GM23338 (cell line): Measurements from ENCODE around the gene KLF18. TPM values are rescaled to one million over a fixed set of nuclear protein-coding genes. Genes with fewer than 3 reads are reported as not detected.
"Not testable (repeated sequence)": the region's sequence is repeated elsewhere in the genome, so short reads cannot be mapped to it uniquely, and the experiment has no call there.

ENCODE experiments used
- ATAC-seq: fragments of 200-7000 bp; cut with Tn5 transposase; 3 replicates; pipeline ENCODE4 v1.9.1; 2020
- DNase-seq: peaks from one replicate; pipeline ENCODE4 v3.0.0-alpha.2; 2015; ENCODE audit warnings: low spot score
- H2AFZ ChIP-seq: fragments of 200-600 bp; sonication (generic); 2 replicates; pipeline ENCODE4 v1.8.0; 2016; ENCODE audit warnings: antibody characterized with exemption, mild to moderate bottlenecking, moderate library complexity
- H3F3A ChIP-seq: fragments of 200-600 bp; sonication (generic); replicated peaks from 2 replicates; pipeline ENCODE4 v1.8.0; 2017; ENCODE audit warnings: antibody characterized with exemption, mixed run types, low read depth
- H3K27ac ChIP-seq: fragments of 200-600 bp; sonication (generic); 2 replicates; pipeline ENCODE4 v1.6.1; 2016; ENCODE audit warnings: low read depth
- H3K27me3 ChIP-seq: fragments of 200-600 bp; sonication (generic); 2 replicates; pipeline ENCODE4 v1.8.0; 2016; ENCODE audit warnings: mild to moderate bottlenecking, mixed run types, moderate library complexity; ENCODE audit not compliant: insufficient read depth
- H3K36me3 ChIP-seq: fragments of 200-600 bp; sonication (generic); 2 replicates; pipeline ENCODE4 v1.8.0; 2016; ENCODE audit warnings: mild to moderate bottlenecking; ENCODE audit not compliant: insufficient read depth
- H3K4me1 ChIP-seq: fragments of 200-600 bp; sonication (generic); 2 replicates; pipeline ENCODE4 v1.8.0; 2016; ENCODE audit warnings: mild to moderate bottlenecking, moderate library complexity; ENCODE audit not compliant: insufficient read depth
- H3K4me2 ChIP-seq: fragments of 200-600 bp; sonication (generic); 2 replicates; pipeline ENCODE4 v1.7.1; 2017; ENCODE audit warnings: mixed run types
- H3K4me3 ChIP-seq: fragments of 200-600 bp; sonication (generic); 2 replicates; pipeline ENCODE4 v1.6.1; 2016; ENCODE audit warnings: mixed run types
- H3K79me2 ChIP-seq: fragments of 200-600 bp; sonication (generic); replicated peaks from 2 replicates; pipeline ENCODE4 v1.8.0; 2017; ENCODE audit warnings: mild to moderate bottlenecking; ENCODE audit not compliant: insufficient read depth
- H3K9me2 ChIP-seq: fragments of 200-600 bp; sonication (generic); 2 replicates; pipeline ENCODE4 v1.8.0; 2017; ENCODE audit not compliant: insufficient read depth
- H4K20me1 ChIP-seq: fragments of 200-600 bp; sonication (generic); replicated peaks from 2 replicates; pipeline ENCODE4 v1.8.0; 2017; ENCODE audit warnings: mild to moderate bottlenecking; ENCODE audit not compliant: insufficient read depth
- H3K27ac Mint-ChIP-seq: 2 replicates; pipeline ENCODE4 v1.8.0; 2020; ENCODE audit warnings: inconsistent platforms, mild to moderate bottlenecking, moderate library complexity, mixed read lengths
- H3K27me3 Mint-ChIP-seq: 3 replicates; pipeline ENCODE4 v1.8.0; 2022; ENCODE audit warnings: low read depth, mild to moderate bottlenecking, moderate library complexity, mixed read lengths, inconsistent platforms; ENCODE audit not compliant: insufficient read depth, poor library complexity
- H3K36me3 Mint-ChIP-seq: 3 replicates; pipeline ENCODE4 v1.8.0; 2021; ENCODE audit warnings: low read depth, mild to moderate bottlenecking, inconsistent platforms, moderate library complexity, mixed read lengths
- H3K4me1 Mint-ChIP-seq: 3 replicates; pipeline ENCODE4 v1.8.0; 2020; ENCODE audit warnings: mild to moderate bottlenecking, inconsistent platforms, mixed read lengths
- H3K4me3 Mint-ChIP-seq: 3 replicates; pipeline ENCODE4 v1.8.0; 2021; ENCODE audit warnings: moderate library complexity, mild to moderate bottlenecking, inconsistent platforms, mixed read lengths
- H3K9me3 Mint-ChIP-seq: 3 replicates; pipeline ENCODE4 v1.8.0; 2020; ENCODE audit warnings: moderate library complexity, mild to moderate bottlenecking, inconsistent platforms, mixed read lengths
- EZH2 ChIP-seq: fragments of 200-600 bp; sonication (generic); IDR thresholded peaks from one replicate; pipeline ENCODE4 v1.8.0; 2017; ENCODE audit warnings: antibody characterized with exemption, mild to moderate bottlenecking, low read depth; ENCODE audit not compliant: unreplicated experiment
- EZH2phosphoT487 ChIP-seq: fragments of 200-600 bp; sonication (generic); IDR thresholded peaks from one replicate; pipeline ENCODE4 v1.8.1; 2018; ENCODE audit warnings: antibody characterized with exemption; ENCODE audit not compliant: unreplicated experiment
- JUNB ChIP-seq: IDR thresholded peaks from one replicate; pipeline ENCODE4 v1.6.1; 2016; ENCODE audit warnings: antibody characterized with exemption; ENCODE audit not compliant: unreplicated experiment
- NANOG ChIP-seq: IDR thresholded peaks from 2 replicates; pipeline ENCODE4 v1.6.1; 2016; ENCODE audit warnings: antibody characterized with exemption, borderline replicate concordance
- POLR2AphosphoS5 ChIP-seq: IDR thresholded peaks from 2 replicates; pipeline ENCODE4 v1.6.1; 2016; ENCODE audit warnings: antibody characterized with exemption, low read depth
- ZNF331 ChIP-seq: fragments of 250-450 bp; sonication (Bioruptor Pico); IDR thresholded peaks from 2 replicates; pipeline ENCODE4 v1.5.0; 2020; ENCODE audit warnings: low read depth, mild to moderate bottlenecking, moderate library complexity
- polyA plus RNA-seq: library from polyadenylated mRNA; unstranded; fragments of >200 nt; fragmentation: Nextera tagmentation; extraction: Ambion mirVana; gene quantifications from 2 replicates; pipeline ENCODE4 v1.2.1, GENCODE V29; 2016
- total RNA-seq: library from RNA; depleted of rRNA; stranded (reverse); fragments of >200 nt; shearing (Covaris generic); gene quantifications from 2 replicates; pipeline ENCODE4 v1.2.3, GENCODE V29; 2014
- TF ChIP-seq, protein P1 (sequence below), 2 experiments: fragments of 200-600 bp in 1 of 2; sonication (generic) in 1 of 2; conservative IDR thresholded peaks; 2 replicates each; pipeline versions ENCODE4 v1.5.1 to v1.6.1; 2016 to 2017; ENCODE audit warnings: antibody characterized with exemption in 2 of 2, low read depth in 2 of 2, mild to moderate bottlenecking in 2 of 2, moderate library complexity in 1 of 2
- TF ChIP-seq, protein P2 (sequence below): IDR thresholded peaks from one replicate; pipeline ENCODE4 v1.6.1; 2018; ENCODE audit warnings: antibody characterized with exemption; ENCODE audit not compliant: unreplicated experiment

Gene KLF18
- total and polyA plus RNA-seq, 2 experiments from 2014 or later: 0.35 TPM; not detected in 1

DNA sequence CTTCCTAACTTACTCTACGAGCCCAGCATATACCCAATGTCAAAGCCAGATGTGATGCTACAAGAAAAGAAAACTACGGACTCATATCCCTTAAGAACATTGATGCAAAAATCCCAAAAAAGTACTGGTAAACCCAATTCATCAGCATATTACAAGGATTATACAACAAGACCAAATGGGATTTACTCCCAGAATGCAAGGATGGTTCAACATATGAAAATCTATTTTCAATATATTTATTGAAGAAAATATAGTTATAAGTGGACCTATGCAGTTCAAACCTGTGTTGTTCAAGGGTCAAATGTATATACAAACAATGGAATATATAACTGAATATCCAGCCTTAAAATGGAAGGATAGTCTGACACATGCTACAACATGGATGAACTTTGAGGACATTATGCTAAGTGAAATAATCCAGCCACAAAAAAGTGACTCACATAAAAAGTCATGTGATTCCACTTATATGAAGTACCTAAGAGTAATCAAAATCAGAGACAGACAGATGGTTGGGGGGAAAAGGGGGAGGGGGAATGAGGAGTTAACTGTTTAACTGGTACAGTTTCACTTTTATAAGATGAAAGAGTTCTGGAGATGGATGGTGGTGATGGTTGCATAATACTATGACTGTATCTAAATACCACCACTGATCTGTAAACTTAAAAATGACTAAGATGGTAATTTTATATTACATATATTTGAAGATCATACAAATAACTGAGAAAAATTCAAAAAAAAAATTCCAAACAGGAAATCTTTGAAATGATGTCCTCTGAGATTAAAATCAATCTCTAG lies 3.7 kb upstream of the KLF18 start:
- no peak overlapping the region for H3K4me3 Mint-ChIP-seq
- no peak for ATAC-seq

DNA sequence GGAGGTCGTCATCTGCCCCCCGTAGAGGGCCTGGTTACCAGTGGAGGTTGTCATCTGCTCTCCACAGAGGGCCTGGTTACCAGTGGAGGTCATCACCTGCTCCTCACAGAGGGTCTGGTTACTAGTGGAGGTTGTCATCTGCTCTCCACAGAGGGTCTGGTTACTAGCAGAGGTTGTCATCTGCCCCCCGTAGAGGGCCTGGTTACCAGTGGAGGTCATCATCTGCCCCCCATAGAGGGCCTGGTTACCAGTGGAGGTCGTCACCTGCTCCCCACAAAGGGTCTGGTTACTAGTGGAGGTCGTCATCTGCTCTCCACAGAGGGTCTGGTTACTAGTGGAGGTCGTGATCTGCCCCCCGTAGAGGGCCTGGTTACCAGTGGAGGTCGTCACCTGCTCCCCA lies 1.9 kb downstream of the KLF18 start:
- H3K36me3 Mint-ChIP-seq, H3K27ac ChIP-seq, H3K4me3 Mint-ChIP-seq, H3K27ac Mint-ChIP-seq, H3K4me1 ChIP-seq, H3K27me3 Mint-ChIP-seq, ATAC-seq, H3K27me3 ChIP-seq, H3K4me3 ChIP-seq, H3K4me1 Mint-ChIP-seq, H3F3A ChIP-seq, H3K9me3 Mint-ChIP-seq, H3K4me2 ChIP-seq, H3K79me2 ChIP-seq, H4K20me1 ChIP-seq, H2AFZ ChIP-seq, H3K36me3 ChIP-seq, DNase-seq: not testable (repeated sequence)
- H3K9me2 ChIP-seq: peaks cover 12% of the 10 kb centered on the region; the same call in 1 of the 2 replicates

More for the DNA sequence above, 3.7 kb upstream of the KLF18 start:
- Histone ChIP-seq H3K4me2 (no peak overlapping the region), H3K9me2 (peaks cover 12% of the 10 kb centered on the region; the same call in 1 of the 2 replicates), H3K4me1 (no peaks in the 10 kb centered on the region; the same call in 1 of the 2 replicates), H4K20me1 (no peaks in the 10 kb centered on the region), H3K79me2 (no peaks in the 10 kb centered on the region), H3K27me3 (no peaks in the 10 kb centered on the region), H3K36me3 (no peaks in the 10 kb centered on the region), H2AFZ (no peak overlapping the region), H3K4me3 (no peak overlapping the region), H3F3A (no peaks in the 10 kb centered on the region), H3K27ac (no peak overlapping the region)
- Mint-ChIP-seq H3K27me3 (peaks cover 1% of the 10 kb centered on the region), H3K4me1 (0 out of 3 replicates have a peak, but pooled peaks cover 2% of the 10 kb centered on the region), H3K36me3 (peaks cover 3% of the 10 kb centered on the region; the same call in 2 of the 3 replicates), H3K27ac (no peak overlapping the region), H3K9me3 (peaks cover 20% of the 10 kb centered on the region)
- DNase-seq: no peak
- no peak for TF ChIP-seq JUNB
- no peak for TF ChIP-seq NANOG
- no peak for TF ChIP-seq EZH2phosphoT487
- no peak for TF ChIP-seq EZH2
- TF ChIP-seq, protein P1, sequence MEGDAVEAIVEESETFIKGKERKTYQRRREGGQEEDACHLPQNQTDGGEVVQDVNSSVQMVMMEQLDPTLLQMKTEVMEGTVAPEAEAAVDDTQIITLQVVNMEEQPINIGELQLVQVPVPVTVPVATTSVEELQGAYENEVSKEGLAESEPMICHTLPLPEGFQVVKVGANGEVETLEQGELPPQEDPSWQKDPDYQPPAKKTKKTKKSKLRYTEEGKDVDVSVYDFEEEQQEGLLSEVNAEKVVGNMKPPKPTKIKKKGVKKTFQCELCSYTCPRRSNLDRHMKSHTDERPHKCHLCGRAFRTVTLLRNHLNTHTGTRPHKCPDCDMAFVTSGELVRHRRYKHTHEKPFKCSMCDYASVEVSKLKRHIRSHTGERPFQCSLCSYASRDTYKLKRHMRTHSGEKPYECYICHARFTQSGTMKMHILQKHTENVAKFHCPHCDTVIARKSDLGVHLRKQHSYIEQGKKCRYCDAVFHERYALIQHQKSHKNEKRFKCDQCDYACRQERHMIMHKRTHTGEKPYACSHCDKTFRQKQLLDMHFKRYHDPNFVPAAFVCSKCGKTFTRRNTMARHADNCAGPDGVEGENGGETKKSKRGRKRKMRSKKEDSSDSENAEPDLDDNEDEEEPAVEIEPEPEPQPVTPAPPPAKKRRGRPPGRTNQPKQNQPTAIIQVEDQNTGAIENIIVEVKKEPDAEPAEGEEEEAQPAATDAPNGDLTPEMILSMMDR (conservative IDR thresholded peaks at IDR 0.05; ENCODE audit: low read depth in 2 of 2): no peak
- TF ChIP-seq POLR2AphosphoS5: no peak
- TF ChIP-seq, protein P2, sequence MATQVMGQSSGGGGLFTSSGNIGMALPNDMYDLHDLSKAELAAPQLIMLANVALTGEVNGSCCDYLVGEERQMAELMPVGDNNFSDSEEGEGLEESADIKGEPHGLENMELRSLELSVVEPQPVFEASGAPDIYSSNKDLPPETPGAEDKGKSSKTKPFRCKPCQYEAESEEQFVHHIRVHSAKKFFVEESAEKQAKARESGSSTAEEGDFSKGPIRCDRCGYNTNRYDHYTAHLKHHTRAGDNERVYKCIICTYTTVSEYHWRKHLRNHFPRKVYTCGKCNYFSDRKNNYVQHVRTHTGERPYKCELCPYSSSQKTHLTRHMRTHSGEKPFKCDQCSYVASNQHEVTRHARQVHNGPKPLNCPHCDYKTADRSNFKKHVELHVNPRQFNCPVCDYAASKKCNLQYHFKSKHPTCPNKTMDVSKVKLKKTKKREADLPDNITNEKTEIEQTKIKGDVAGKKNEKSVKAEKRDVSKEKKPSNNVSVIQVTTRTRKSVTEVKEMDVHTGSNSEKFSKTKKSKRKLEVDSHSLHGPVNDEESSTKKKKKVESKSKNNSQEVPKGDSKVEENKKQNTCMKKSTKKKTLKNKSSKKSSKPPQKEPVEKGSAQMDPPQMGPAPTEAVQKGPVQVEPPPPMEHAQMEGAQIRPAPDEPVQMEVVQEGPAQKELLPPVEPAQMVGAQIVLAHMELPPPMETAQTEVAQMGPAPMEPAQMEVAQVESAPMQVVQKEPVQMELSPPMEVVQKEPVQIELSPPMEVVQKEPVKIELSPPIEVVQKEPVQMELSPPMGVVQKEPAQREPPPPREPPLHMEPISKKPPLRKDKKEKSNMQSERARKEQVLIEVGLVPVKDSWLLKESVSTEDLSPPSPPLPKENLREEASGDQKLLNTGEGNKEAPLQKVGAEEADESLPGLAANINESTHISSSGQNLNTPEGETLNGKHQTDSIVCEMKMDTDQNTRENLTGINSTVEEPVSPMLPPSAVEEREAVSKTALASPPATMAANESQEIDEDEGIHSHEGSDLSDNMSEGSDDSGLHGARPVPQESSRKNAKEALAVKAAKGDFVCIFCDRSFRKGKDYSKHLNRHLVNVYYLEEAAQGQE: no peak
- TF ChIP-seq ZNF331 (CRISPR knock-in tag): no peak
